Peyer's patch (tissue), 4 donors: ENCODE results near the gene P2RX3. TPM values are rescaled to one million over a fixed set of nuclear protein-coding genes. Genes with fewer than 3 reads are reported as not detected.

ENCODE experiments used
- DNase-seq, 3 donors: peaks; one replicate each; pipeline ENCODE4 v3.0.0-alpha.2; 2017 to 2019
- H3K27ac ChIP-seq, 4 donors: fragments of 200-600 bp; sonication (generic); one replicate each; pipeline ENCODE4 v1.5.1; 2016 to 2019
- H3K27me3 ChIP-seq, 2 donors: fragments of 200-600 bp; sonication (generic); one replicate each; pipeline ENCODE4 v1.5.1; 2019
- H3K36me3 ChIP-seq, 3 donors: fragments of 200-600 bp; sonication (generic); one replicate each; pipeline ENCODE4 v1.5.1; 2016 to 2019
- H3K4me1 ChIP-seq, 4 donors: fragments of 200-600 bp; sonication (generic); one replicate each; pipeline ENCODE4 v1.5.1; 2016 to 2019
- H3K4me3 ChIP-seq, 4 donors: fragments of 200-600 bp; sonication (generic); 1 replicate in 3 of 4; 2 replicates in 1 of 4; pipeline ENCODE4 v1.5.1; 2016 to 2019; ENCODE audit warnings: mild to moderate bottlenecking in 1 of 4
- H3K9me3 ChIP-seq, 4 donors: fragments of 200-600 bp; sonication (generic); one replicate each; pipeline ENCODE4 v1.5.1; 2016 to 2019; ENCODE audit warnings: mild to moderate bottlenecking in 1 of 4
- POLR2A ChIP-seq, 2 donors: fragments of 450-650 bp; IDR thresholded peaks; one replicate each; pipeline ENCODE4 v1.5.1; 2017; ENCODE audit warnings: antibody characterized with exemption in 2 of 2, mild to moderate bottlenecking in 2 of 2, moderate library complexity in 2 of 2
- total RNA-seq, 4 donors: library from RNA; depleted of rRNA; stranded (reverse); fragments of >200 nt; gene quantifications; one replicate each; pipeline ENCODE4 v1.1.0, GENCODE V29; 2016
- TF ChIP-seq, protein P1 (sequence below), 6 experiments: fragments of 450-650 bp in 4 of 6; fragments of 200-600 bp in 2 of 6; sonication (generic) in 1 of 6; IDR thresholded peaks; one replicate each; pipeline ENCODE4 v1.5.1; 2017 to 2019; ENCODE audit warnings: antibody characterized with exemption in 6 of 6, mild to moderate bottlenecking in 3 of 6, moderate library complexity in 1 of 6

The P2RX3 gene
- total RNA-seq, 4 donors from 2014 or later = 0.80 TPM; not detected in 3

DNA sequence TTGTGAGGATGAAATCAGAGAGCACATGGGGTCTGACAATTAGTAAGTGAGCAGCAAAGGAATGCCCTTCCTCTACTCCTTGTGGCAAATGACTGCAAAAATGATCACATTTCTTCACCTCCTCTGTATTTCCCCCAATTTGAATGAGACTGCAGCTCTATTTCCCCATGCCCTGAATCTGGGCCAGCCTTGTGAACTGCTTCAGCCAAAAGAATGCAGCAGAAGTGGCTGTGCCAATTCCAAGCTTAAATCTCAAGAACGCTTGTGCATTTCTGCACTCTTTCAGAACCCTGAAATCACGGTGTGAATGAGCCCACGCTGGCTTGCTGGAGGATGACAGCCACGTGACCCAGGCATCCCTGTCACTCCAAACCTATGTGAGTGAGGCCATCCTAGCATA is 78.9 kb downstream of the P2RX3 start:
- TF ChIP-seq POLR2A (IDR thresholded peaks at IDR 0.05) = no peak
- DNase-seq = no peak
- Histone ChIP-seq H3K9me3 (no peaks in the 10 kb centered on the region), H3K27me3 (no peaks in the 10 kb centered on the region), H3K4me1 (no peaks in the 10 kb centered on the region), H3K36me3 (peaks cover 0 to 49% (median 0%) of the 10 kb centered on the region in 3 donors), H3K27ac (no peak overlapping the region), H3K4me3 (no peak overlapping the region)

DNA sequence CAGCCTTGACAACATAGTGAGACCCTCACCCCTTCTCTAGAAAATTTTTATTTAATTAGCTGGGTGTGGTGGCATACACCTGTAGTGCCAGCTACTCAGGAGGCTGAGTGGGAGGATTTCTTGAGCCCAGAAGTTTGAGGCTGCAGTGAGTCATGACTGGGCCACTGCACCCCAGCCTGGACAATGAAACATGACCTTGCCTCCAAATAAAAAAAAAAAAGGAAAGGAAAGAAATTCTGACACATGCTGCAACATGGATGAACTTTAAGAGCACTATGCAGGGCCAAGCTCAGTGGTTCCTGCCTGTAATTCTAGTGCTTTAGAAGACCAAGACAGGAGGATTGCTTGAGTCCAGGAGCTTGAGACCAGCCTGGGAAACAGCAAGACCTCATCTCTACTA is 80.0 kb downstream of the P2RX3 start:
- Histone ChIP-seq H3K27ac (no peak overlapping the region), H3K4me3 (no peak overlapping the region)

DNA sequence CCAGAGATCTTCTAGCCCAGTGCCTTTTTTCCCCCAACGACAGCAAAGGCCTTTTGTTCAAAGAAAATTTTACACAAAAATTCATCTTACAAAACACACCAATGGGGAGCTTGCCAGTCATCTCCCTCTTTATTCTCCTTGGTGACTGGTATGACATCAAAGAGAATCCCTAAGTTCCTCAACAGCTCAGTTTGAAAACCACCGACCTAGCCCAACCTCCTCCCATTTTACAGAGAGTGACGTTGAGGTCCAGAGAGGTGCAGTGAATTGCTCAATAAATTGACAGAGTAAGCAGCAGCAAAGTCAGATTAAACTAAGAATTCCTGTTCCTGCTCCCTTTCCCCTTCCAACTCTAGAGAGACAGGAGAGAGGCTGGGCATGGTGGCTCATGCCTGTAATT is 81.0 kb downstream of the P2RX3 start:
- Histone ChIP-seq H3K4me1 (peaks cover 0 to 5% (median 2%) of the 10 kb centered on the region in 4 donors), H3K27me3 (no peaks in the 10 kb centered on the region), H3K27ac (no peak overlapping the region), H3K36me3 (peaks cover 0 to 41% (median 0%) of the 10 kb centered on the region in 3 donors), H3K4me3 (no peak overlapping the region), H3K9me3 (no peaks in the 10 kb centered on the region)
- no peak for DNase-seq
- TF ChIP-seq, protein P1, sequence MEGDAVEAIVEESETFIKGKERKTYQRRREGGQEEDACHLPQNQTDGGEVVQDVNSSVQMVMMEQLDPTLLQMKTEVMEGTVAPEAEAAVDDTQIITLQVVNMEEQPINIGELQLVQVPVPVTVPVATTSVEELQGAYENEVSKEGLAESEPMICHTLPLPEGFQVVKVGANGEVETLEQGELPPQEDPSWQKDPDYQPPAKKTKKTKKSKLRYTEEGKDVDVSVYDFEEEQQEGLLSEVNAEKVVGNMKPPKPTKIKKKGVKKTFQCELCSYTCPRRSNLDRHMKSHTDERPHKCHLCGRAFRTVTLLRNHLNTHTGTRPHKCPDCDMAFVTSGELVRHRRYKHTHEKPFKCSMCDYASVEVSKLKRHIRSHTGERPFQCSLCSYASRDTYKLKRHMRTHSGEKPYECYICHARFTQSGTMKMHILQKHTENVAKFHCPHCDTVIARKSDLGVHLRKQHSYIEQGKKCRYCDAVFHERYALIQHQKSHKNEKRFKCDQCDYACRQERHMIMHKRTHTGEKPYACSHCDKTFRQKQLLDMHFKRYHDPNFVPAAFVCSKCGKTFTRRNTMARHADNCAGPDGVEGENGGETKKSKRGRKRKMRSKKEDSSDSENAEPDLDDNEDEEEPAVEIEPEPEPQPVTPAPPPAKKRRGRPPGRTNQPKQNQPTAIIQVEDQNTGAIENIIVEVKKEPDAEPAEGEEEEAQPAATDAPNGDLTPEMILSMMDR (IDR thresholded peaks at IDR 0.05) = no peak
- TF ChIP-seq POLR2A (IDR thresholded peaks at IDR 0.05) = no peak

More for the DNA sequence above, 80.0 kb downstream of the P2RX3 start:
- Histone ChIP-seq H3K36me3 (peaks cover 0 to 49% (median 0%) of the 10 kb centered on the region in 3 donors), H3K4me1 (no peaks in the 10 kb centered on the region), H3K27me3 (no peaks in the 10 kb centered on the region), H3K9me3 (no peaks in the 10 kb centered on the region)
- no peak for DNase-seq
- no peak for TF ChIP-seq POLR2A (IDR thresholded peaks at IDR 0.05)
- TF ChIP-seq, protein P1 (IDR thresholded peaks at IDR 0.05) = no peak

DNA sequence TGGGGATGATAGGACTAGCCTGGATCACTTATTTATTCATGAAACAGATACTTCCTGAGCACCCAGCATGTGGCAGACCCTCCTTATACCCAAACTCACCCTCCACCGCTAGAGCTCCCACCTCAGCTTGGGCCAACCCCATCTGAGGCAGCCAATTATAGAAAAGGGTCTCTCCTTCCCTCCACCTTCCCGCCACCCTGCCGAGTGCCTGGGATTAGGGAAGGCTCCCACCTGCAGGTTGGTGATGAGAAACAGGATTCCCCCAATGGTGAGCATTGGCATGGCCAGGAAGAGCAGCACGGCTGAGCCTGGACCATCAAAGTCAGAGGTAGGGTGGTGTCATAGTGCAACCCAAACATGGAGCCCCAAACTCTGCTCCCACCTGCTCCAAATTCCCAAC is 82.9 kb downstream of the P2RX3 start:
- no peak for DNase-seq
- TF ChIP-seq POLR2A (IDR thresholded peaks at IDR 0.05) = no peak
- TF ChIP-seq, protein P1 (IDR thresholded peaks at IDR 0.05) = no peak
- Histone ChIP-seq H3K9me3 (no peaks in the 10 kb centered on the region), H3K27ac (no peak overlapping the region), H3K4me3 (no peak overlapping the region), H3K4me1 (peaks cover 0 to 24% (median 19%) of the 10 kb centered on the region in 4 donors), H3K27me3 (no peaks in the 10 kb centered on the region), H3K36me3 (peaks cover 0 to 25% (median 0%) of the 10 kb centered on the region in 3 donors)

DNA sequence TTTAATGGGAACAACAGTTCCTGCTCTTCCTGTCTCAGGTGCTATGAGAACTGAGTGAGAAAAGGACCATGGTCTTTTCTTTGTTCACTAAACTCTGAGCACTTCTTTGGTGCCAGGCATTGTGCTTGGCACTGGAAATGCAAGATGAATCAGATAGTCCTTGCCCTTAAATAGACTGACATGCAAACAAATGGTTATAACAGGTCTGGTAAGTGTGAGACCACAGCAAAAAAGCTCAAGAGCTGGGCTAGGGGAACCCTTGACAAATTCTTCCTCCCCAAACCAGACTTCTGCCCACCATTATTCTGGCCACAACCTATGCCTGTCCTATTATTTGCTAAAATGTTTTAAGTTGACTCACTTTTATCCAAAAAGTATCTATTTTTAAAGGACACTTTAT is 83.7 kb downstream of the P2RX3 start:
- H3K36me3 ChIP-seq = peaks cover 0 to 18% (median 0%) of the 10 kb centered on the region in 3 donors

More for the DNA sequence above, 83.7 kb downstream of the P2RX3 start:
- no peak overlapping the region for H3K4me3 ChIP-seq
- H3K27ac ChIP-seq = no peak overlapping the region
- no peaks in the 10 kb centered on the region for H3K27me3 ChIP-seq
- H3K9me3 ChIP-seq = no peaks in the 10 kb centered on the region
- peaks cover 0 to 26% (median 22%) of the 10 kb centered on the region in 4 donors for H3K4me1 ChIP-seq
- DNase-seq = no peak
- TF ChIP-seq POLR2A (IDR thresholded peaks at IDR 0.05) = no peak
- TF ChIP-seq, protein P1 (IDR thresholded peaks at IDR 0.05) = no peak

Other genes with a start within 250 kb of the P2RX3 start
- under 1 TPM in 1 of 4 donors, not detected in 3; 0.13 TPM for gene LRRC55, start 156.4 kb upstream of the P2RX3 start, total RNA-seq
- gene APLNR, start 101.1 kb upstream of the P2RX3 start, total RNA-seq = 1 to 10 TPM in 1 of 4 donors, under 1 TPM in 3; 0.18 to 1.1 (median 0.65) TPM
- 100 to 1,000 TPM in 3 of 4 donors, 10 to 100 TPM in 1; 91.8 to 156 (median 139) TPM for gene TNKS1BP1, start 13.4 kb upstream of the P2RX3 start, total RNA-seq
- 100 to 1,000 TPM in 1 of 4 donors, 10 to 100 TPM in 3; 39.9 to 106 (median 50.6) TPM for gene SSRP1, start 2.5 kb upstream of the P2RX3 start, total RNA-seq
- not detected for gene PRG3, start 42.8 kb downstream of the P2RX3 start, total RNA-seq
- not detected for gene PRG2, start 52.3 kb downstream of the P2RX3 start, total RNA-seq
- gene SLC43A3, start 88.8 kb downstream of the P2RX3 start, total RNA-seq = 10 to 100 TPM in 3 of 4 donors, 1 to 10 TPM in 1; 5.1 to 38.8 (median 17.6) TPM
- gene RTN4RL2, start 122.2 kb downstream of the P2RX3 start, total RNA-seq = 1 to 10 TPM in 1 of 4 donors, not detected in 3; 1.2 TPM
- gene SLC43A1, start 177.3 kb downstream of the P2RX3 start, total RNA-seq = 10 to 100 TPM in 3 of 4 donors, 1 to 10 TPM in 1; 4.6 to 19.0 (median 11.2) TPM
- gene TIMM10, start 192.4 kb downstream of the P2RX3 start, total RNA-seq = 10 to 100 TPM; 16.8 to 39.6 (median 19.6) TPM
- gene SMTNL1, start 199.2 kb downstream of the P2RX3 start, total RNA-seq = not detected
- 10 to 100 TPM; 15.6 to 66.0 (median 25.1) TPM for gene UBE2L6, start 229.3 kb downstream of the P2RX3 start, total RNA-seq